GM19455 (cell line): ENCODE data around the gene FLT3.

Experiments used
- ATAC-seq: cut with Tn5 transposase; IDR thresholded peaks from one replicate; pipeline ENCODE4 v1.9.1; 2021; ENCODE audit not compliant: unreplicated experiment

Gene FLT3

GRCh38 chr13:27963491-27963890, 136.9 kb downstream of the FLT3 start:
- no peak for ATAC-seq

GRCh38 chr13:27962982-27963381, 137.4 kb downstream of the FLT3 start:
- no peak for ATAC-seq

GRCh38 chr13:27962128-27962841, 138.1 kb downstream of the FLT3 start:
- ATAC-seq: no peak

GRCh38 chr13:27961227-27962085, 138.9 kb downstream of the FLT3 start:
- no peak for ATAC-seq

GRCh38 chr13:27960362-27961226, 139.8 kb downstream of the FLT3 start:
- no peak for ATAC-seq

GRCh38 chr13:27959976-27960361, 140.4 kb downstream of the FLT3 start:
- ATAC-seq: no peak

- ATAC-seq: no peak
Measured at GRCh38 chr13:27956576-27957300, 143.6 kb downstream of the FLT3 start.

- ATAC-seq: no peak
Measured at GRCh38 chr13:27955014-27955591, 145.3 kb downstream of the FLT3 start.

- peak; percentile 22 for ATAC-seq
Measured at GRCh38 chr13:27954406-27954851, 145.9 kb downstream of the FLT3 start.

GRCh38 chr13:27953676-27954405, 146.5 kb downstream of the FLT3 start:
- ATAC-seq: peak; percentile 76
